Measurements from ENCODE around the gene RNF112. TPM values are rescaled to one million over a fixed set of nuclear protein-coding genes. Genes with fewer than 3 reads are reported as not detected.

Gene RNF112
- total RNA-seq, 5 donors from 2014 or later (not counting 1 experiment from before 2014, with no cell fraction given): 0.40 to 1.8 (median 1.2) TPM

- peak in 1 of 35 experiments; percentile 38 for DNase-seq
- H3K27ac Mint-ChIP-seq: no peak overlapping the region
- no peaks in the 10 kb centered on the region for H3K9me3 Mint-ChIP-seq
- Histone ChIP-seq H3K4me1 (ENCODE audit: control insufficient read depth in 1 of 2, extremely low read depth in 1 of 2, insufficient read depth in 2 of 2, low read length in 2 of 2) (peaks cover 0 to 2% of the 10 kb centered on the region in 2 experiments), H3K36me3 (ENCODE audit: control insufficient read depth in 2 of 2, extremely low read depth in 1 of 2, insufficient read depth in 1 of 2, low read length in 1 of 2) (peaks cover 0 to 17% of the 10 kb centered on the region in 2 donors), H3K4me3 (ENCODE audit: control insufficient read depth in 1 of 2, extremely low read depth in 1 of 2, low read length in 1 of 2) (no peak overlapping the region), H3K9me3 (no peaks in the 10 kb centered on the region), H3K27ac (ENCODE audit: low read length) (no peak overlapping the region), H3K27me3 (replicated peaks in 1 of 2; ENCODE audit: control insufficient read depth in 2 of 2, extremely low read depth in 1 of 2, insufficient read depth in 2 of 2, low read length in 1 of 2) (peaks cover 0 to 13% of the 10 kb centered on the region in 2 experiments)
- 67% methylated on average over 18 of the region's 20 CpGs for WGBS (ENCODE audit: insufficient coverage)
- no peak for ATAC-seq (replicated peaks in 1 of 4)
- peaks cover 2 to 14% (median 7%) of the 10 kb centered on the region in 3 donors for H3K4me1 Mint-ChIP-seq
- no peak overlapping the region for H3K4me3 Mint-ChIP-seq
- ChIA-PET CTCF (interaction anchor here in 1 of 2 donors (0.6 kb wide), 1 partner anchor 46 kb away, joined by 3 read pairs; no protein-coding TSS in a partner anchor), POLR2A (interaction anchor here in 1 of 2 donors (0.5 kb wide), 1 partner anchor 224 kb away, joined by 3 read pairs; no protein-coding TSS in a partner anchor)
- H3K36me3 Mint-ChIP-seq: peaks cover 20% of the 10 kb centered on the region
- H3K27me3 Mint-ChIP-seq: peaks cover 0 to 4% of the 10 kb centered on the region in 2 donors
Observed at GRCh38 chr17:19386051-19386929, 24.7 kb upstream of the RNF112 start.

- no peak for ATAC-seq (replicated peaks in 1 of 4)
- ChIA-PET POLR2A (no interaction called here), CTCF (no interaction called here)
- Histone ChIP-seq H3K27me3 (replicated peaks in 1 of 2; ENCODE audit: control insufficient read depth in 2 of 2, extremely low read depth in 1 of 2, insufficient read depth in 2 of 2, low read length in 1 of 2) (peaks cover 0 to 13% of the 10 kb centered on the region in 2 experiments), H3K4me3 (ENCODE audit: control insufficient read depth in 1 of 2, extremely low read depth in 1 of 2, low read length in 1 of 2) (no peak within 1 kb of the TSS), H3K4me1 (ENCODE audit: control insufficient read depth in 1 of 2, extremely low read depth in 1 of 2, insufficient read depth in 2 of 2, low read length in 2 of 2) (peaks cover 0 to 2% of the 10 kb centered on the region in 2 experiments), H3K9me3 (no peaks in the 10 kb centered on the region), H3K36me3 (ENCODE audit: control insufficient read depth in 2 of 2, extremely low read depth in 1 of 2, insufficient read depth in 1 of 2, low read length in 1 of 2) (peaks cover 0 to 15% of the 10 kb centered on the region in 2 donors), H3K27ac (ENCODE audit: low read length) (no peak within 1 kb of the TSS)
- no peak for DNase-seq
- Mint-ChIP-seq H3K9me3 (no peaks in the 10 kb centered on the region), H3K4me3 (no peak within 1 kb of the TSS), H3K36me3 (peaks cover 16% of the 10 kb centered on the region), H3K27me3 (peaks cover 0 to 4% of the 10 kb centered on the region in 2 donors), H3K4me1 (peaks cover 2 to 14% (median 7%) of the 10 kb centered on the region in 3 donors), H3K27ac (no peak within 1 kb of the TSS)
- WGBS (ENCODE audit: insufficient coverage): 22% methylated on average over 5 of the region's 22 CpGs
Observed at GRCh38 chr17:19386974-19387920, 23.8 kb upstream of the RNF112 start, which contains the start of gene MFAP4. TSS of gene MFAP4 (minus strand) at chr17:19387190. CDS start at chr17:19387155, 35 bp downstream.

GRCh38 chr17:19387921-19388521, 23.0 kb upstream of the RNF112 start:
- H3K9me3 Mint-ChIP-seq: no peaks in the 10 kb centered on the region
- H3K4me3 ChIP-seq (ENCODE audit: control insufficient read depth in 1 of 2, extremely low read depth in 1 of 2, low read length in 1 of 2): no peak overlapping the region
- H3K36me3 Mint-ChIP-seq: peaks cover 14% of the 10 kb centered on the region
- peaks cover 2 to 14% (median 7%) of the 10 kb centered on the region in 3 donors for H3K4me1 Mint-ChIP-seq
- ChIA-PET POLR2A (no interaction called here), CTCF (no interaction called here)
- H3K27ac Mint-ChIP-seq: no peak overlapping the region
- H3K36me3 ChIP-seq (ENCODE audit: control insufficient read depth in 2 of 2, extremely low read depth in 1 of 2, insufficient read depth in 1 of 2, low read length in 1 of 2): peaks cover 0 to 13% of the 10 kb centered on the region in 2 donors
- H3K27ac ChIP-seq (ENCODE audit: low read length): no peak overlapping the region
- no peak for ATAC-seq (replicated peaks in 1 of 4)
- H3K27me3 Mint-ChIP-seq: peaks cover 0 to 4% of the 10 kb centered on the region in 2 donors
- peaks cover 0 to 2% of the 10 kb centered on the region in 2 experiments for H3K4me1 ChIP-seq (ENCODE audit: control insufficient read depth in 1 of 2, extremely low read depth in 1 of 2, insufficient read depth in 2 of 2, low read length in 2 of 2)
- H3K4me3 Mint-ChIP-seq: no peak overlapping the region
- peaks cover 0 to 13% of the 10 kb centered on the region in 2 experiments for H3K27me3 ChIP-seq (replicated peaks in 1 of 2; ENCODE audit: control insufficient read depth in 2 of 2, extremely low read depth in 1 of 2, insufficient read depth in 2 of 2, low read length in 1 of 2)
- no peaks in the 10 kb centered on the region for H3K9me3 ChIP-seq
- no CpG with 5 or more reads among the region's 2 CpGs for WGBS (ENCODE audit: insufficient coverage)
- no peak for DNase-seq

GRCh38 chr17:19388791-19389785, 21.9 kb upstream of the RNF112 start:
- H3K9me3 ChIP-seq: no peaks in the 10 kb centered on the region
- H3K27ac Mint-ChIP-seq: no peak overlapping the region
- 75% methylated on average over 2 of the region's 5 CpGs for WGBS (ENCODE audit: insufficient coverage)
- DNase-seq (no peak), ATAC-seq (replicated peaks in 1 of 4) (no peak)
- H3K4me3 ChIP-seq (ENCODE audit: control insufficient read depth in 1 of 2, extremely low read depth in 1 of 2, low read length in 1 of 2): no peak overlapping the region
- H3K27ac ChIP-seq (ENCODE audit: low read length): no peak overlapping the region
- peaks cover 6% of the 10 kb centered on the region for H3K36me3 Mint-ChIP-seq
- no peaks in the 10 kb centered on the region for H3K9me3 Mint-ChIP-seq
- peaks cover 0 to 4% of the 10 kb centered on the region in 2 donors for H3K27me3 Mint-ChIP-seq
- ChIA-PET POLR2A (no interaction called here), CTCF (no interaction called here)
- H3K36me3 ChIP-seq (ENCODE audit: control insufficient read depth in 2 of 2, extremely low read depth in 1 of 2, insufficient read depth in 1 of 2, low read length in 1 of 2): peaks cover 0 to 3% of the 10 kb centered on the region in 2 donors
- H3K4me1 ChIP-seq (ENCODE audit: control insufficient read depth in 1 of 2, extremely low read depth in 1 of 2, insufficient read depth in 2 of 2, low read length in 2 of 2): peaks cover 0 to 2% of the 10 kb centered on the region in 2 experiments
- H3K27me3 ChIP-seq (replicated peaks in 1 of 2; ENCODE audit: control insufficient read depth in 2 of 2, extremely low read depth in 1 of 2, insufficient read depth in 2 of 2, low read length in 1 of 2): peaks cover 0 to 13% of the 10 kb centered on the region in 2 experiments
- peaks cover 2 to 13% (median 7%) of the 10 kb centered on the region in 3 donors for H3K4me1 Mint-ChIP-seq
- no peak overlapping the region for H3K4me3 Mint-ChIP-seq

- H3K4me1 ChIP-seq (ENCODE audit: control insufficient read depth in 1 of 2, extremely low read depth in 1 of 2, insufficient read depth in 2 of 2, low read length in 2 of 2): peaks cover 0 to 2% of the 10 kb centered on the region in 2 experiments
- peaks cover 0 to 13% of the 10 kb centered on the region in 2 experiments for H3K27me3 ChIP-seq (replicated peaks in 1 of 2; ENCODE audit: control insufficient read depth in 2 of 2, extremely low read depth in 1 of 2, insufficient read depth in 2 of 2, low read length in 1 of 2)
- DNase-seq (no peak), ATAC-seq (replicated peaks in 1 of 4) (no peak)
- CTCF ChIA-PET: no interaction called here
- Mint-ChIP-seq H3K27ac (no peak overlapping the region), H3K4me3 (no peak overlapping the region), H3K9me3 (no peaks in the 10 kb centered on the region), H3K27me3 (peaks cover 0 to 4% of the 10 kb centered on the region in 2 donors), H3K36me3 (no peaks in the 10 kb centered on the region), H3K4me1 (peaks cover 0 to 7% (median 2%) of the 10 kb centered on the region in 3 donors)
- no peaks in the 10 kb centered on the region for H3K9me3 ChIP-seq
- no peaks in the 10 kb centered on the region for H3K36me3 ChIP-seq (ENCODE audit: control insufficient read depth in 2 of 2, extremely low read depth in 1 of 2, insufficient read depth in 1 of 2, low read length in 1 of 2)
- no CpG with 5 or more reads among the region's 2 CpGs for WGBS (ENCODE audit: insufficient coverage)
- POLR2A ChIA-PET: no interaction called here
- no peak overlapping the region for H3K4me3 ChIP-seq (ENCODE audit: control insufficient read depth in 1 of 2, extremely low read depth in 1 of 2, low read length in 1 of 2)
- no peak overlapping the region for H3K27ac ChIP-seq (ENCODE audit: low read length)
Observed at GRCh38 chr17:19390951-19391350, 20.1 kb upstream of the RNF112 start.
